Mucosa of stomach (tissue), 1 donor: ENCODE results near the gene PHF21A.

ENCODE experiments used
- H3K27me3 ChIP-seq: one replicate; pipeline ENCODE4 v1.7.0; 2013; ENCODE audit warnings: mild to moderate bottlenecking, low read length; ENCODE audit not compliant: control insufficient read depth, insufficient read depth
- H3K36me3 ChIP-seq: one replicate; pipeline ENCODE4 v1.7.0; 2013; ENCODE audit warnings: low read length; ENCODE audit not compliant: control insufficient read depth, insufficient read depth
- H3K4me1 ChIP-seq: one replicate; pipeline ENCODE4 v1.7.0; 2013; ENCODE audit warnings: mild to moderate bottlenecking, low read length; ENCODE audit not compliant: control insufficient read depth, insufficient read depth
- H3K4me3 ChIP-seq: one replicate; pipeline ENCODE4 v1.7.0; 2013; ENCODE audit warnings: low read length
- H3K9ac ChIP-seq: one replicate; pipeline ENCODE4 v1.7.0; 2013; ENCODE audit warnings: mild to moderate bottlenecking, low read length, moderate library complexity
- H3K9me3 ChIP-seq: one replicate; pipeline ENCODE4 v1.7.0; 2013; ENCODE audit warnings: mild to moderate bottlenecking, low read length, moderate library complexity; ENCODE audit not compliant: control insufficient read depth
- donor health status: Pancreatic carcinoma.

Gene PHF21A

GRCh38 chr11:46121301-46121723, at the start of gene PHF21A:
TSS of gene PHF21A (minus strand) at chr11:46121454. CDS start at chr11:46084219, 37,235 bp downstream.
- H3K27me3 ChIP-seq, result no peaks in the 10 kb centered on the region
- no peaks in the 10 kb centered on the region for H3K4me1 ChIP-seq
- H3K4me3 ChIP-seq, result peak within 1 kb of the TSS; percentile 49
- no peaks in the 10 kb centered on the region for H3K36me3 ChIP-seq
- peak within 1 kb of the TSS; percentile 80 for H3K9ac ChIP-seq
- H3K9me3 ChIP-seq, result no peaks in the 10 kb centered on the region

GRCh38 chr11:46170797-46171196, 49.5 kb upstream of the PHF21A start:
- Histone ChIP-seq H3K36me3 (no peaks in the 10 kb centered on the region), H3K4me1 (no peaks in the 10 kb centered on the region), H3K9me3 (no peaks in the 10 kb centered on the region), H3K27me3 (no peaks in the 10 kb centered on the region), H3K9ac (no peak overlapping the region), H3K4me3 (no peak overlapping the region)

GRCh38 chr11:46162700-46163099, 41.4 kb upstream of the PHF21A start:
- Histone ChIP-seq H3K4me1 (no peaks in the 10 kb centered on the region), H3K27me3 (peaks cover 16% of the 10 kb centered on the region), H3K4me3 (no peak overlapping the region), H3K36me3 (no peaks in the 10 kb centered on the region), H3K9me3 (no peaks in the 10 kb centered on the region), H3K9ac (no peak overlapping the region)

- no peaks in the 10 kb centered on the region for H3K4me1 ChIP-seq
- H3K36me3 ChIP-seq, result no peaks in the 10 kb centered on the region
- no peaks in the 10 kb centered on the region for H3K9me3 ChIP-seq
- H3K27me3 ChIP-seq, result peaks cover 16% of the 10 kb centered on the region
- no peak overlapping the region for H3K9ac ChIP-seq
- H3K4me3 ChIP-seq, result no peak overlapping the region
Observed at GRCh38 chr11:46161201-46161600, 39.9 kb upstream of the PHF21A start.

GRCh38 chr11:46160100-46160499, 38.8 kb upstream of the PHF21A start:
- Histone ChIP-seq H3K9me3 (no peaks in the 10 kb centered on the region), H3K27me3 (peaks cover 15% of the 10 kb centered on the region), H3K4me1 (no peaks in the 10 kb centered on the region), H3K4me3 (no peak overlapping the region), H3K36me3 (no peaks in the 10 kb centered on the region), H3K9ac (no peak overlapping the region)

- peaks cover 11% of the 10 kb centered on the region for H3K27me3 ChIP-seq
- H3K9ac ChIP-seq, result no peak overlapping the region
- no peaks in the 10 kb centered on the region for H3K36me3 ChIP-seq
- no peaks in the 10 kb centered on the region for H3K4me1 ChIP-seq
- no peaks in the 10 kb centered on the region for H3K9me3 ChIP-seq
- no peak overlapping the region for H3K4me3 ChIP-seq
Observed at GRCh38 chr11:46159680-46160079, 38.4 kb upstream of the PHF21A start.

GRCh38 chr11:46149826-46150225, 28.6 kb upstream of the PHF21A start:
- Histone ChIP-seq H3K36me3 (no peaks in the 10 kb centered on the region), H3K9ac (no peak overlapping the region), H3K9me3 (no peaks in the 10 kb centered on the region), H3K4me1 (no peaks in the 10 kb centered on the region), H3K4me3 (no peak overlapping the region), H3K27me3 (peaks cover 7% of the 10 kb centered on the region)

- Histone ChIP-seq H3K27me3 (peaks cover 7% of the 10 kb centered on the region), H3K9me3 (no peaks in the 10 kb centered on the region)
Observed at GRCh38 chr11:46149342-46149741, 28.1 kb upstream of the PHF21A start.

GRCh38 chr11:46144741-46145140, 23.5 kb upstream of the PHF21A start:
- Histone ChIP-seq H3K27me3 (peaks cover 7% of the 10 kb centered on the region), H3K36me3 (no peaks in the 10 kb centered on the region), H3K4me3 (no peak overlapping the region), H3K4me1 (no peaks in the 10 kb centered on the region), H3K9me3 (no peaks in the 10 kb centered on the region), H3K9ac (no peak overlapping the region)

More at GRCh38 chr11:46149342-46149741, 28.1 kb upstream of the PHF21A start:
- Histone ChIP-seq H3K9ac (no peak overlapping the region), H3K4me3 (no peak overlapping the region), H3K36me3 (no peaks in the 10 kb centered on the region), H3K4me1 (no peaks in the 10 kb centered on the region)

- no peak overlapping the region for H3K9ac ChIP-seq
- no peaks in the 10 kb centered on the region for H3K27me3 ChIP-seq
- no peaks in the 10 kb centered on the region for H3K9me3 ChIP-seq
Observed at GRCh38 chr11:46143049-46143806, 22.0 kb upstream of the PHF21A start.

GRCh38 chr11:46142561-46142960, 21.3 kb upstream of the PHF21A start:
- H3K9ac ChIP-seq, result no peak overlapping the region
- no peaks in the 10 kb centered on the region for H3K27me3 ChIP-seq

More at GRCh38 chr11:46143049-46143806, 22.0 kb upstream of the PHF21A start:
- Histone ChIP-seq H3K4me1 (no peaks in the 10 kb centered on the region), H3K36me3 (no peaks in the 10 kb centered on the region), H3K4me3 (no peak overlapping the region)

GRCh38 chr11:46141597-46141996, 20.3 kb upstream of the PHF21A start:
- no peaks in the 10 kb centered on the region for H3K4me1 ChIP-seq
- H3K4me3 ChIP-seq, result no peak overlapping the region
- H3K27me3 ChIP-seq, result no peaks in the 10 kb centered on the region
- no peak overlapping the region for H3K9ac ChIP-seq
- no peaks in the 10 kb centered on the region for H3K9me3 ChIP-seq
- H3K36me3 ChIP-seq, result no peaks in the 10 kb centered on the region

More at GRCh38 chr11:46142561-46142960, 21.3 kb upstream of the PHF21A start:
- H3K36me3 ChIP-seq, result no peaks in the 10 kb centered on the region
- H3K9me3 ChIP-seq, result no peaks in the 10 kb centered on the region
- no peak overlapping the region for H3K4me3 ChIP-seq
- no peaks in the 10 kb centered on the region for H3K4me1 ChIP-seq
